HG02884 (cell line): ENCODE measurements around the gene HSD11B1.

ENCODE experiments used
- ATAC-seq: cut with Tn5 transposase; IDR thresholded peaks from one replicate; pipeline ENCODE4 v1.9.1; 2021; ENCODE audit warnings: mild to moderate bottlenecking, moderate library complexity; ENCODE audit not compliant: unreplicated experiment

The HSD11B1 gene

DNA sequence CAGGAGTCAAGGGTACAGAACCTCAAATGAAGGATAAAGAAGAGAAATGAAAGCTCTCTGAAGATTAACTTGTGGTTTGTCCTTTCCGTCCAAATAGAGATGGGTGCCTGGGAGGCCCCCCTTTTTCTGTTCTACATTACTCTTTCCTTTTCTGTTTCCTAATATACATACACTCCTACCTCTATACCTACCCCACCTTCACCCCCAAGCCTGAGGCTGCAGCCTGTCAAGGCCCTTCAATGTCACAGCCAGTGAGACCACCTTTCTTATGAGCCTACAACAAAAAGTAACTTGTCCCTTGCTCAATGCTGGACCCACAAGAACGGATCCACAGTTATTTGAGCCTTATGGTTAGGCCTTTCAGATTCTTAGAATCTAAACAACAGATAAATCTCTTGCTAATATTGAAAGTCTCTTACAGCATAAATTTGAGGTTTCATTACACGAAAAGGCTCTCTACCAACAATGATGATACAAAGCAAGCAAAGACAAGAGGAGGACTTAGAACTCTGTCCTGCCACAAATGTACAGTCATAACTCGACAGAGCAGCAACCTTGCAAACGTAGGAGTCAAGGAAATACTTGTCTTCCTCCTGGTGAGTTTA is 47.1 kb downstream of the HSD11B1 start:
- ATAC-seq: peak; percentile 54

DNA sequence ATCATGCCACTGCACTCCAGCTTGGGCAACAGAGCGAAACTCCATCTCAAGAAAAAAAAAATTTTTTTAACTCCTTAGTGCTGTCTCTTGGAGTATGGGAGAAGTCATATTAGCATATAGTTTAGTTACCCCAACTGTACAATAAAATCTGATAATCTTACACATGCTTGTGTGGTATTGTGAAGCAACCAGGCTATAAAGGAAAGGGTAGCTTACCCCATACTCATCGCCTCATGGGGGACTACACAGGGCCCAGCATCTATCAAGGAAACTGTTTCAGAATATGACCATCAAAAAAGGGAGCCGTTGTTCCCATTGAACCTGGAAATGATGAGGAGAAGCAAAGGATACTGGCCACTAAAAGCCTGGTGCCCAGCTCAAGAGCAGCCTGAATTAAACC is 48.2 kb downstream of the HSD11B1 start:
- ATAC-seq: no peak

- no peak for ATAC-seq
Measured at GRCh38 chr1:209755256-209755655, 50.6 kb downstream of the HSD11B1 start.

- peak; percentile 55 for ATAC-seq
Measured at GRCh38 chr1:209755926-209756614, 51.4 kb downstream of the HSD11B1 start, which contains the start of gene TRAF3IP3. TRAF3IP3 (plus strand) TSS chr1:209756053; CDS start chr1:209760040, 3,987 bp downstream.

DNA sequence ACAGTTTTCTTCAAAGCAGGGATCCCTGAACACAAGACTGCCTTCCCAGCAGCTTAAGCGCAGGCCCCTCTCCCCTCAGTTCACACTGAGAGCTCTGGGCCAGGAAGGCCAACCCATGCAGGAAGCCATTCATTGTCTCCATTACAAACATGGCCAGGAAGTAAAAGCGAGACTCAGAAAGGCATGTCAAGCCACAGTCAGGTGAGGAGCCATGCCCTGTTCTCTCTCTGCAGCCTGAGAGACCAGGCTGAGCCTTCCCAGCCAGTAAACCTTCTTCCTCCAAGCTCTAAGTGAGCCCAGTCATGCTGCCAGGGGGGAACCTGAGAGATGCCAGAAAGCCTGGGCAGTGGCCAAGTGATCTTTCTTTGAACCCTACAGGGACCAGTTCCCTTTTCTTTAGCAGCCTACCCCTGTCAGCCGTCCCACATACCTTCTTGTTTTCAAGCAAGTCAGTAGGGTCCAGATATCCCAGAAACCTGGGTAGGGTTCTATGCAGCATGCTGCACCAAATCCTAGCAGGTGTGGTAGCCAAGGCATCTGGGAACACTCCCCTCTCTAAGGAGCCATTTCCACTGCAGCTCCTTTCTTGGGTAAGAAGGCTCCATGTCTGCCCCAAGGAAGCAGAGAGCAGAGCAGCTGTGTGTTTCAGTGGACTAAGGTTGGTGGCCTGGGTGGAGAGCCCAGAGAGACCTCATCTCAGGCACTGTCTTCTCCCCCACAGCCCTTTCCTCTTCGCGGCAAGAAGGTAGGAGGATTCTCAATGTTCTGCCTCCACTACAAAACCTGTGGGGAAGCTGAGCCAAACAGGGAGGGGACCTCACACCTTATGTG is 52.2 kb downstream of the HSD11B1 start:
- peak; percentile 26 for ATAC-seq

DNA sequence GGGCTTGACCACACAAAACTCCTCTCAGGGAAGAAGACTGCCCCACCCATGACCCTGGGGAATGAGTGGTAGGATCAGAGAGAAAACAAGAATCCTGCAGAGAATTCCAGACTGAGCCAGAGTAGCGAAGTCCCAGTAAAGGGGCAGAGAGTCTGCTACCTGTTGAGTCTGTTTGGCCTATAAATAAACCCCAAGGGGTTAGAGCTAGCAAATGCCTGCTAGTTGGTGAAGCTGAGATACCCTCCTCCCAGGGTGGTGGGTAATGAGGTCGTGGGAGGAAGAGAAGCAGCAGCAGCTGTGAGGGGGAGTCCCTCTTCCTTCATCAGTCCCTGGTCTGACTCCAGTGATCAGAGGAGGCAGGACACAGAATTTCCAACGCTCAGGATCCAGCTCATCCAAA is 53.8 kb downstream of the HSD11B1 start:
- ATAC-seq: no peak

GRCh38 chr1:209759829-209760359 is 55.2 kb downstream of the HSD11B1 start:
- ATAC-seq: no peak

DNA sequence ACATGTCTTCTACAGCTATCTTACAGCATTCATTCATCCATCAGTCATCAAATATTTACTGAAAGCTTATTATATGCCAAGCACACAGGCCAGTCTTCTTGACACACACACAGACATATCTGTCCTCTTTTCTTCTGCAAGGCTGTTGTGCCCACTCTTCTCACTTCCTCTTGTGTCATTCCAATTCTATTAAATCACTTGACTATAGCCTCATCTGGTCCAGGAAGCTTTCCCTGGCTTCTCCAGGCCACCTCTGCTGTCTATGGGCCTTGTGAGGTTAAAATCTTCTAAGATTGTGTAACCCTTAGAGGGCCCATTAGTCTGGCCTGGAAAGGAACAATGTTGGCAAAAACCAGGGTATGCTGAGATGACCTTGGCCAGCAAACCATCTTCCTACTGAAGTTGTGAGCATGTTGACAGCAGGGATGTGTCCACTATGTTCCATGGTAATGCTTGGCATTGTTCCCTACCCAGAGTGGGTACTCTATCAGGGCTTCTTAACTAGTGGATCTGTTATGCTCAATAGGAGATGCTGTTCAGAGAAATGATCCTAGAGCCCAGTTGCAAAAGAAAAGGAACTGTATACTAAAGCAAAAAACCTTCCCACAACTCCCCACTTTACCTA is 56.5 kb downstream of the HSD11B1 start:
- ATAC-seq: no peak

- ATAC-seq: no peak
Measured at GRCh38 chr1:209766051-209766450, 61.4 kb downstream of the HSD11B1 start.

- ATAC-seq: no peak
Measured at GRCh38 chr1:209767096-209767495, 62.5 kb downstream of the HSD11B1 start.

- no peak for ATAC-seq
Measured at GRCh38 chr1:209767706-209768105, 63.1 kb downstream of the HSD11B1 start.

GRCh38 chr1:209768354-209768774 is 63.7 kb downstream of the HSD11B1 start:
- ATAC-seq: peak; percentile 86

DNA sequence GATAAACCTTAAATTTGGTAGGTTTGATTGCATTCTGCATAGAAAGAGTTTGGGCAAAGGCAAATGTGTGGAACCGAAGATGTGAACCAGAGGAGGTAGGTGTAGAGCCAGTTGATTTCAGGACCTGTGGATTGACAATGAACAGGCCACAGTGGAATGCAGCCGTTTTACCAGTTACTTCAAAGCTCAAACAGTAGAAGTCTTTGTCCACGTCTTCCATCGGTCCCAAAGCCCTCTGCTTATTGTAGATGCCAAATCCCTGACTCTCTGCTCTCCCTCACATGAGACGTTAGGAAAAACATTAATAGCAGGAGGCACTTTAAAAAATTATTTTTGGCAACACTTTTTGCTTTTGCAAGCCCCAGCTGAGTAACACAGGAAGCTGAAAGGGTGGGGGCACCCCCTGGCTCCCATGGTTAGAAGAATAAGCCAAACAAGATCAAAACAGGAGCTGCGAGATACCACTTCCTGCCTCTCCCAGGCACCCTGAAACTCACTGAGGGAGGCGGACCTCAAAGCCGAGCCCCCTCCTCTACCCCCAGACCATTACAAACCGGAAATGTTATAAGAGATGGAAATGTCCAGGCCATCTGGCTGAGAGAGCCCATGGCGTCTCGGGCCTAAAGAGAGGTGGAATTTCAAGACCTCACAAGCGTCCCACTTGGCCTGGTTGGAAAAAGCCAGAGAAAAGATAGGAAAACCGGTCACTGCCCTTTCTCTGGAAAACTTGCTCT is 64.7 kb downstream of the HSD11B1 start:
- peak; percentile 61 for ATAC-seq

DNA sequence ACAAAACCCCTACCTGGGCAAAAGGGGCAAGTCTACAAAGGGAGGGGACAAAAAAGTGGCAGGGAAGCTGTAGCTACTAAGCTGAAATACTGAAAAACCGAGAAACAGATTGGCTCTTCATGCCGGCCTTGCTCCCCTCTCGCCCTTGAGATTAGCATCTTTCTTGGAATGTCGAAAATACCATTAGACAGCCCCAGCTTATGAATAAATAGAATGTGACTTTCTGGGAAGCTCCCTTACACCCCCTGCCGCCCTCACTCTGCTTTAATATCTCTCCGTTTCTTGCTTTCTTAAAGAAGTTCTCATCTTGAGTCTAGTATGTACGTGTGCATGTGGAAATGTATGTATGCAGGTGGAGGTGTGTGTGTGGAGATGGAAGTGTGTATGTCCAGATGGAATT is 65.3 kb downstream of the HSD11B1 start:
- no peak for ATAC-seq

DNA sequence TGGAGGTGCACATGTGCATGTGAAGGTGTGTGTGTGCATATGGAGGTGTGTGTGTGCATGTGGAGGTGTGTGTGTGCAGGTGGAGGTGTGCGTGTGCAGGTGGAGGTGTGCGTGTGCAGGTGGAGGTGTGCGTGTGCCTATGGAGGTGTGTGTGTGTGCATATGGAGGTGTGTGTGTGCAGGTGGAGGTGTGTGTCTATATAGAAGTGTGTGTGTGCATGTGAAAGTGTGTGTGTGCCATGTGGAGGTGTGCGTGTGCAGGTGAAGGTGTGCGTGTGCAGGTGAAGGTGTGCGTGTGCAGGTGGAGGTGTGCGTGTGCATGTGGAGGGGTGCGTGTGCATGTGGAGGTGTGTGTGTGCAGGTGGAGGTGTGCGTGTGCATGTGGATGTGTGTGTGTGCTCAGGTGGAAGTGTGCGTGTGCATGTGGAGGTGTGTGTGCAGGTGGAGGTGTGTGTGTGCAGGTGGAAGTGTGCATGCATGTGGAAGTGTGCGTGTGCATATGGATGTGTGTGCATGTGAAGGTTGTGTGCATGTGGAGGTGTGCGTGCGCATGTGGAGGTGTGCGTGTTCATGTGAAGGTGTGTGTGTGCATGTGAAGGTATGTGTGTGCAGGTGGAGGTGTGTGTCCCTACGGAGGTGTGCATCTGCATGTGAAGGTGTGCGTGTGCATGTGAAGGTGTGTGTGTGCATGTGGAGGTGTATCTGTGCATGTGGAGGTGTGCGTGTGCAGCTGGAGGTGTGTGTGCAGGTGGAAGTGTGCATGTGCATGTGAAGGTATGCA is 66.2 kb downstream of the HSD11B1 start:
- ATAC-seq: no peak

DNA sequence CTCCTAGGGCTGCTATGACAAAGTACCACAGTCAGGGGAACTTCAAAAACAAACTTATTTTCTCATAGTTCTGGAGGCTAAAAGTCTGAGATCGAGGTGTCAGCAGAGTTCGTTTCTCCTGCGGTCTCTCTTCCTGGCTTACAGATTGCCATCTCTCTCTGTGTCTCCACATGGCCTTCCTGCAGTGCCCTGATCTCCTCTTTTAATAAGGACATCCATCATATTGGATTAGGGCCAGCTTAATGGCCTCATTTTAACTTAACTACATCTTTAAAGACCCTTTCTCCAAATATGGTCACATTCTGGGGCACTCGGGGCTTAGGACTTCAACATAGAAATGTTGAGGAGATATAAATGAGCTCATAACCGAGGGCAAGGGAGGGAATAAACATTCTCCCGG is 67.5 kb downstream of the HSD11B1 start:
- no peak for ATAC-seq

- peak; percentile 66 for ATAC-seq
Measured at GRCh38 chr1:209774592-209774991, 69.9 kb downstream of the HSD11B1 start.

GRCh38 chr1:209775678-209776077 is 71.0 kb downstream of the HSD11B1 start:
- ATAC-seq: no peak

GRCh38 chr1:209777587-209777986 is 72.9 kb downstream of the HSD11B1 start:
- no peak for ATAC-seq

GRCh38 chr1:209778102-209778501 is 73.5 kb downstream of the HSD11B1 start:
- no peak for ATAC-seq
